HG03520 (cell line): ENCODE results near the gene DAAM1.

Experiments used
- ATAC-seq: cut with Tn5 transposase; IDR thresholded peaks from one replicate; pipeline ENCODE4 v1.9.1; 2021; ENCODE audit warnings: mild to moderate bottlenecking, moderate library complexity; ENCODE audit not compliant: unreplicated experiment

DAAM1 gene

DNA sequence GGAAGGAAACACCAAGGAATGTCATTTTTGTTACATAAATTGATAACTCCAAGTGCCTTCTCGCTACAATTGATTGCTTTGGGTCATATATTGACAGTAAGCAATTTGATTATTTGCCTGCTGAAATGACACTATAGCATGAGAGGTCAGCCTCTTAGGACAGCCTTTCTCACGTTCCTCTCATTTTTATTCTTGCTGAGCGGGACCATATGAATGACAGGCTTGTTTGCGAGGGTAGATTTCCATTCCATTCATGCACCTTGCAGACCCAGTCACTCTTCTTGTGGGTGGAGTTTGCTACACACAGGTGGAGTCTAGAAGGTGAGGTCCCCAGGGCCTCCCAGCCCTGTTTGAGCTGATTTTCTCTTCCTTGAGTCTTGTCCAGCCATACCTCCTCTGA, 27.3 kb downstream of the DAAM1 start:
- ATAC-seq: no peak

- no peak for ATAC-seq
Measured at GRCh38 chr14:59217011-59217410, 28.5 kb downstream of the DAAM1 start.

DNA sequence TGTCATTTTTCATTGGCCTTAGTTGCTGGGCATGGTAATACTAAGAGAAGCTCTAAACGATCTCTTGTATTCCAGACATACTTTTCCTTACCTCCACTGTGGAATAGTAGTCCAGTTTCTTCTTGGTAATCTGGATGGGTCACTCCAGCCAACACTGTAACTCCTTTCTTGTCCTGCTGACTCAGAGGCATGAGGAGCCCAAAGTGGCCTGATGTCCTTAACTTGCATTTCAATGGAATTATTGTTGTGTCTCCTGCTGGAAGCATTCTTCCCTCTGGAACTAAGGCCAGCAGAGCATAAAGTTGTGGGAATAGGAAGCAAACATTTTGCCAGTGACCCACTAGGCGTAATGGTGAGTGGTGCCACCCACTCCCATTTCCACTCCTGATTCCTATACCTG, 33.1 kb downstream of the DAAM1 start:
- no peak for ATAC-seq

GRCh38 chr14:59224341-59224740, 35.9 kb downstream of the DAAM1 start:
- no peak for ATAC-seq

DNA sequence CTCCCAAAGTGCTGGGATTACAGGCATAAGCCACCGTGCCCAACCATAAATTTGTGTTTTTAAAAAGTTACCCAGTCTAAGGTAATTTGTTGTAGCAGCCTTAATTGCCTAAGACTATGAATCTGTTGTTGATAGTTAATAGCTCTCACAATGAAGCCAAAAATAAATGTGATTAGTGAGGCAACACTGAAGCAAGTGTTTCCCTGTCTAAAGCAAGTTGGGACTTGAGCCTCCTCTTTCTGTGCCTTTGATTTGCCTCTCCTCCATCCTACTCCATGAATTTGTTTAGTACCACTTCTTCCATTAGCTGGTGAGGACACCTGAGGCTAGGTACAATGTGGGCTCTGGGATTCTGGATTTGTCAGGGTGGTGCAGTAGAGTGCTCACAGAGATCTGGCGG, 36.8 kb downstream of the DAAM1 start:
- ATAC-seq: no peak

- no peak for ATAC-seq
Measured at GRCh38 chr14:59228421-59228820, 40.0 kb downstream of the DAAM1 start.

DNA sequence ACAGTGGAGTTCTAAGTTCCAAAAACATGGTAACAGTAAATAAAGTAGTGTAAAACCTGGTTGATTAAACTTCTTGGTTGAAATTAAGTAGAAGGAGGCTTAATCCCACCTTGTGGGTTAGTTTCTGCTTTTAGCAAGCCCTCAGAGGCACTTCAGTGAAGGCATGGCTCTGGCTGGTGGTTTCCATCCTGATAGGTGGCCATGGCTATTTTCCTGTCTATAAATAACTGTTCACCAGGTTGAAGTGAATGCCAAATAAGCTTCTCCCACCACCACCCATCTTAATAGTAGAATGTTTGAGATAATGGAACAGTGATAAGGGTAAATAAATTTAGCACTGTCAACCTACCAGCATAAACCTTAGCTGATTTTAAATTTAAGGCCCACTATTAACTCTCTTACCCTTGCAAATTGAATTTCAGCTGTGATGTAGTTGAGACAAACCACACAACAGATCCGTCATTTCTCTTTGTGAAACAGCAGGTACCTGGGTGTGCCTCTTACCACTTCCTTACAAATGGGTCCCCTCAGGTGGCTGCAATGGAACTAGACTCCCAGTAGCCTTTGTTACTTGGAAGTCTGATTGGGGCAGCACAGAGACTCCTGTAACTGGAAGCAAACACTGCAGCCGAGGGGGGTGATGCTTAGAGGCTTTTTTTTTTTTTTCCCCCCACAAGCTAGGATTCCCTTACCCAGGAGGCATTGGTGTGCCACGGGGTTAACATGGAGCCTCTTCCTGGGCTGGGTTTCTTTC, 41.4 kb downstream of the DAAM1 start:
- no peak for ATAC-seq

GRCh38 chr14:59236195-59236594, 47.7 kb downstream of the DAAM1 start:
- ATAC-seq: no peak

- no peak for ATAC-seq
Measured at GRCh38 chr14:59238216-59238615, 49.7 kb downstream of the DAAM1 start.

DNA sequence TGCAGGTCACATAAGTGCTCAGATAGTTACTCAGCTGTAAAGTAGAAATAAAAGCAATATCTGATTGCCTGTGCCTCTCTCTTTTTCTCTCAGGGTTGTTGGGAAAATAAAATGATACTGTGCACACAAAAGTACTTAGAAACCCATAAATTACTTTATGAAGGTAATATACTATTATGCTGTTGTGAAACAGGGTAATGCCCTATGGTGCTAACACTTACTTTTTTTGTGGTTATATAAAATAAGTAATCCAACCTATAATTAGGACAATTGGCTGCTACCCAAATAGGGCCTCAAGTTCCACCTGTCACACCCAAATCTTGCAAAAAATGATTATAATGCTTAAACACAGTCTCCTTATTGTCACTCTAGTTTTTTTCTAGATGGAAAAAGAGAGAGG, 50.6 kb downstream of the DAAM1 start:
- ATAC-seq: no peak

- ATAC-seq: peak; percentile 92
Measured at GRCh38 chr14:59240356-59240755, 51.9 kb downstream of the DAAM1 start.

- no peak for ATAC-seq
Measured at GRCh38 chr14:59241121-59241520, 52.7 kb downstream of the DAAM1 start.

DNA sequence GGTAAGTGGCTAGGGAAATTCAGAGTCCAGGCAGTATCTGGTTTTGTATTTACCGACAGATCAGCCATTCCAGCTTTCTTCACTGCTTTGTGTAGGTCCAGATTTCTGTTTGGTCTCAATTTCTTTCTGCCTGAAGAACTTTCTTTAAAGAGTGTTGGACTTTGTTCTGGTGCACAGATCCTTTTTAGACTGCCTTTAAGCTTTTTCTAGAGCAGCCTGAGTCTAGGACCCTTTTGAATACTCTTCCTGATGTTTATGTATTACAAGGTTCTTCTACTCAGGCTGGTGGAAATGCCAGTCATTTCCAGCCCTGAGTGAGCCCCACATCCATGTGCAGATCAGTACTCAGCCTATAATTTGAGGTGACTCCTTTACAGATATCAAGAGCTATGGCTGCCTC, 54.7 kb downstream of the DAAM1 start:
- ATAC-seq: no peak

- ATAC-seq: no peak
Measured at GRCh38 chr14:59244581-59244980, 56.1 kb downstream of the DAAM1 start.

DNA sequence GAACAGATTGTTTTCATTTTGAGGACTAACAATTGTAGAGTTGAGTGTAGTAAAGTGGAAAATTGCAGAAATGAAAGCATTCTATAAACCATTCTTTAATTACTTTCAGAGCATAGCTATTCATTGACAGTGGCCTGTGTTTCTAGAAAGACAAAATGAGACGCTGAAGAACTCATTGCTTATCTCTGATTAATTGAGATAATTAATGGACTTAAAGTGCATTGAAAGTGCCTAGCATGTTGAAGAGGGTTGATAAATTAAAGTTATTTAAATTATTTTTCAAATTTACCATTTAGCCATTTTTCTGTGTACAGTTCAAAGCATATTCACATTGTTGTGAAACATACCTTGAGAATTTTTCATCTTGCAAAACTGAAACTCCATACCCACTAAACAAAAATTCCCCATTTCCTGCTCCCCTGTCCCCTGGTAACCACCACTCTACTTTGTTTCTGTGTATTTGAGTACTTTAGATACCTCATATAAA, 57.4 kb downstream of the DAAM1 start:
- ATAC-seq: peak; percentile 65

- no peak for ATAC-seq
Measured at GRCh38 chr14:59246566-59246965, 58.1 kb downstream of the DAAM1 start.

DNA sequence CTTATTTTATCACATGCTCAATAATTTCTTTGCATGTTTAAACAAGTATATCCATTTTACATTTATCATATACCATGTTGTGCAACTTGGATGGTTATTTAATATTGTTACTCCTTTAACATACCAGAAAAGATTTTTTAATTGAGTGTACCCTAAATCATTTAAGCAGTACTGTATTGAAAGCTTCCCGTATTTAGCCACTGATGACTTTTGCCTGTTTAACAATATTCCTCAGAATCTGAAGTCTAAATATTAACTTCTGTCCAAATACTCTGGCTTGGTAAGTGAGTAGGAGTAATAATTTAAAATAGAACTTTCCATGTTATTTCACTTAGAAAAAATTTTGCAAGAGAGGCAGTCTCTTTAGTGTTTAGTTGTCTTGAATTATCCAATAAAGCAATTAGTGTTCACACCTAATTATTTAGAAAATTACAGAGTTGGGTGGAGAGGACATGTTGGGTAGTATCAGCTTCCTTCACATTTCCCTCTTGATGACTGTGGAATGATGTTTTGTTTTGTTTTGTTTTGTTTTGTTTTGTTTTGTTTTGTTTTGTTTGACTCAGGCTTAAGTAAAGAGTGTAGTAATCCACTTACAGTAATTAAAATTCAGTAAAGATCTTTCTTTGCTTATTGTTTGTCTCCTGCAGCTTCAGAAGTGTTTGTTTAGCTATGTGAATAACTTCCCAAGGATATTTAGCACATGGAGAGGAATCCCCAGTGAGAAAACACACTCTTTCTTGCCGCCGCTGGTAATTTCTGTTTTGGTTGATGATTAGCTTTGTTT, 59.5 kb downstream of the DAAM1 start:
- ATAC-seq: no peak

DNA sequence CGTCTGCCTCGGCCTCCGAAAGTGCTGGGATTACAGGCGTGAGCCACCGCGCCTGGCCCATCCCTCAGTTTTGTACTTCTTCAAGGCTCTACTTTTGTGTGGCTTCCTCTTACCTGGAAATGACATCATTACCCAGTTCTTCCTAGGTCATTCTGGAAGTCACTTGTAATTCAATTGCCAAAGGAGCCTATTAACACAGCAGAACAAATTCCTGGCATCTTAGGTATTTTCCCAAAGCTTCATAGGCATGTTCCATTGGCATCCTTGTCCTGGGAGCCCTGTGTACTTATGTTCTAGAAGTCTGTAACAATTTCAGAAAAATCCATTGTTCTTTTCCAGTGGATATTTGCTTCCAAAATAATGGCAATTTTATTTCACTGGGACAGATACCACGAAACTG, 60.6 kb downstream of the DAAM1 start:
- ATAC-seq: no peak

DNA sequence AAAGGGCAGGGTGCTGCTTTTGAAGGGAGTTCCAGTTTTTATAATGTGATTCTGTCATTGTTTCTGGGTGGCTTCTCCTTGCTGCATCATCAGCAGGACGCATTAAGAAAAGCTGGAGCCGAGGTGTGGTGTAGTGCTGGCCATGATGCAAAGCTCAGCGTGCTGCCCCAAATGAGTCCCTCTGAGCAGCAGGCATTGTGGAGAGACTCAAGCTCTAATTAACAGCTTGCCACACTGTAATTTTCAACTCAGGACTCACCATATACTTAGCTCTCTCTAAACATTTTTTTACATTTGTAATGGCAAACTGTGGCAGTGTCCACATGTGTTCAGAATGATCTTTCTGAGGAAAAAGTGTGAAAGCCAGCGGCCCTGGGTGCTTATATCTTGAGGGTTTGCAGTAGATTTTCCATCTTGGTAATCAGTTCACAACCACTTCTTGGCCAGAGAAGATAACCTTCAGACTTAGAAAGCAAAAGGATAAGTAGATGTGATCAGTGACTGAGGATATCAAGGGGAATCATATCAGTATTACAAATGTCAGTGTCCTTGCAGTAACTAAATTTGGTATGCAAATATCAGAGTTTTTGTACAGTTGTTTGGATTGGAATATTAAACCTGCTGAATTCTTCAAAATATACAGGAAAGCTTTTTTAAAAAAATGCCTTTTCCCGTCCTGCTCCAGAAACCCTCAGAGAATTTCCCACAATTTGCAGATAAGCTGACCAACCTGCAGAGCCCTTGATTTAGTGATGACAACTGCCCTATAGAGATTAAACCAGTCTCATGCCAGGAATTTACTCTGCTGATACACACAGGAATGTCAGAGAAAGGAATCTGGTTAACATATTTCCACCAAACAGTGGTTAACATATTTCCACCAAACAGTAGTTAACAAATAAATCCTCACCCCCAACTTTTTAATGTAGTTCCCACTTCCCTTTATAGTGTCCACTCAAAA, 63.6 kb downstream of the DAAM1 start:
- ATAC-seq: no peak

- no peak for ATAC-seq
Measured at GRCh38 chr14:59252772-59253500, 64.5 kb downstream of the DAAM1 start.
